Left hindlimb (tissue), 1 donor: Measurements from ENCODE around the gene NOS1.
A peak's percentile ranks its signal among the peaks of the same experiment; 100 is the strongest.

Experiments
- DNase-seq: peaks from one replicate; pipeline ENCODE4 v3.0.0-alpha.2; 2018

The NOS1 gene

GRCh38 chr12:117328556-117329100, 32.8 kb downstream of the NOS1 start:
- no peak for DNase-seq

- DNase-seq, result no peak
These were observed 39.0 kb downstream of the NOS1 start for GRCh38 chr12:117322428-117322827.

GRCh38 chr12:117321572-117321971, 39.9 kb downstream of the NOS1 start:
- DNase-seq, result no peak

- no peak for DNase-seq
These were observed 42.8 kb downstream of the NOS1 start for GRCh38 chr12:117318591-117318990.

GRCh38 chr12:117316336-117316735, 45.1 kb downstream of the NOS1 start:
- no peak for DNase-seq

- DNase-seq, result no peak
These were observed 47.5 kb downstream of the NOS1 start for GRCh38 chr12:117313926-117314325.

- DNase-seq, result no peak
These were observed 48.7 kb downstream of the NOS1 start for GRCh38 chr12:117312770-117313169.

DNA sequence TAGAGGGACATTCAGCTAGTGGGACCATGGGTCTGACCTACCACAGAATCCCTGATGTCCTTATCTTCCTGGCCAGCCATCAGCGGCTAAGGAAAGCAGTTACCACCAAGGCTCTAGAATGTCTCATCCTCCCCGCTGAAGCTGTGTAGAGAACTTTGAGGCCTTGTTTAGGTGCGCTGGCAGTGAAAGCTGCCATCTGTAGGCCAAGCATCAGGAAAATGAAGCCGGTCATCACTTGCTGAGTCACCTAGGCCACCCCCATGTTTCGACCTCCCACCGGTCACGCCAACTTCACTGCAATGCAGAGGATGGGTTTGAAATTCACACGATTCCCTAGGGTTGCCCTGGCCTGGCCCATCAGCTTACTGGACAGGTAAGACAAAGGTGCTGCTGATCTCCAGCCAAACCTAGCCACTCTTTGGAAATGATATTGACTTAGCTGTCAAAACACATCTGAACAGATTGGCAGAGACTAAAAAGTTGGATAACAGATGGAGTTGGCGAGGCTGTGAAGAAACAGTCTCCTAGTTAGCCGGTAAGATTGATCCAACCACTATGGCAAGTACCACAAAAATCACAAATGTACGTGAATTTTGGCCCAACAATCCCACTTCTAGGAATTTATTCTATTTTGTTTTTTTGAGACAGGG, 52.0 kb downstream of the NOS1 start:
- DNase-seq, result no peak

DNA sequence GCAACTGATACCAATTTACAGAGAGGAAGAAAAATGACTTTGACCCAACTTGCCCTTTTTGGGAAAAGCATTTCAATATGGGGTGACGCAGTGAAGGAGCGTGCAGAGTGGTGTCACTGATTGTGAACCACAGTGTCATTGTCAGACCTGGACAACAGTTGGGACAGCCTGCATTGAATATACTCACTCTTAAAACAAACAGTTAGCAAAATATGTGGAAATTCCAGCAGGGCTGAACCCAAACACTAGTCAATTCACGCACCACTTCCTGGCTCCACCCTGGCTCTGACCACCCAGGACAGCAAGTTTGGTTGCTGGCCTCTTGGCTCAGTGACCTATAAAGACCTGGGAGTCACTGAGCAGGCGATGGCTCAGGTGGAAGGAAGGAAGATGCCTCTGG, 61.3 kb downstream of the NOS1 start:
- no peak for DNase-seq

DNA sequence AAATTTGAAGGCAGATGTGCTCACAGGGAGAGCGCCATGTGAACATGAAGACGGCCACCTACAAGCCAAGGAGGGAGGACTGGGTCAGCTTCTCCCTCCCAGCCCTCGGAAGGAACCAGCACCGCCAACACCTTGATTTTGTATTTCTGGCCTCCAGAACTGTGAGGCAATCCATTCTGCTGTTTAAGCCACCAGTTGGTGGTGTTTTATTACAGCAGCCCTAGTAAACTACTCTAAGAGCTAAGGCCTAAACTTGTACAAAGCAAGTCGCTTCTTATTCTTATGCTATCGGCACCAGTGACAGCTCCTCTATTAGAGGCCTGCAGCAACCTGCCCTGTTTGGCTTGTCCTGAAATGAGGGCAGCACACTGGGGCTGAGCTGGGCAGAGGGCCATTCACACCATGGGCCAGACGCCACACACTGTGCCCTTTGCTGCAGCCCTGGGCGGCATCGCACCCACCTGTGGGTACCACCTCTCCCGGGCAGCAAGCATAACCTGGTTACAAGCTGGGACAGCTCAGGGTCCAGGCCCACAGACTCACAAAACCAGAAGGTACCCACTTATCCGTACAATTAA, 62.7 kb downstream of the NOS1 start:
- no peak for DNase-seq

GRCh38 chr12:117298191-117298590, 63.2 kb downstream of the NOS1 start:
- DNase-seq, result no peak

DNA sequence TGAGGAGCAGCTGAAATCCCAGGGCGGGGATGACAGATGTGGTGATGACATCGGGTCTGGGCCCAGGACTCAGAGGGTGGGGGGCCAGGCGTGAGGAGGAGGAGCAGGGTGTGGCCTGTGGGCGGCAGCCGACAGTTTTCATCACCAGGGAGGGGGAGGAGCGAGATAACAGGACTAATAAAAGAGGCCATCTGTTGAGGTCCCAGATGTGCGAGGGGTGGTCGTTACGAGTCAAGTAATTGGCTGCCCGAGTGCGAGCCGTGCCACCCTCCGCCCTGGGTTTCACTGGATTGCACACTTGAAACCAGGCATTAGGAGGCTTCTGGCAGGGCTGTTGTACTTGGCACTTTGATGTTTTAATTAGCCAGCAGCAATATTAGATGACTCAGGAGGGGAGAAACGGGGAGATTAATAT, 67.2 kb downstream of the NOS1 start:
- no peak for DNase-seq

DNA sequence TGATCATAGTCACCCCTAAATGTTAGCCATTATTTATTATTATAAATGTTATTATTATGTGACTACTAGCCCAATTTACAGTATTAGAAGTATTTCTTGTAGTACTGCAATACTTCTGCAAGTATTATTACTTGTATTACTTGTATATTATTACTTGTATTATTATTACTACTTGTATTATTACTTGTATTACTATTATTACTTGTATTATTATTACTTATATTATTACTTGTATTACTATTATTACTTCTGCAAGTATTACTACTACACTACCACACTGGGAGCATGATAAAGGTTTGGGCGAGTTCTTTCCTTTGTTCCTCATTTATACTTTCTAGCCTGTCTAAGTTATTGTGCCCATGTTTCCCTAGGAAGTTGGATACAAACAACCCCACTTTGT, 67.9 kb downstream of the NOS1 start:
- DNase-seq, result no peak

DNA sequence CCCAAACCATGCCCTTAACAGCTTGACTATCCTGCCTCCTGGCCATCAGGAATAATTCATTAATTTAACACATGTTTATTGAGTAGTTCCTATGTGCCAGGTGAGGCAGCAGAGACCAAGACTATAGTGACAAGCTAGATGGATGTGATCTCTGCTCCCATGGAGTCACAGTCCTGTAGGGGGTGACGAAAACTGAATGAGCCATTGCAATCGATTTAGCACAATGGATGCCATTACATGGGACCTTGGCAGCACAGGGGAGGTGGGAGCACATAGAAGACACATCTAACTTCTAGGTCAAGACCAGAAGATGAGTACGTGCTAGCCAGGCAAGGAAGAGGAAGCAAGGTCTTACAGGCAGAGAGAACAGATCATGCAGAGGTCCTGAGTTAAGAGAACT, 68.7 kb downstream of the NOS1 start:
- no peak for DNase-seq

DNA sequence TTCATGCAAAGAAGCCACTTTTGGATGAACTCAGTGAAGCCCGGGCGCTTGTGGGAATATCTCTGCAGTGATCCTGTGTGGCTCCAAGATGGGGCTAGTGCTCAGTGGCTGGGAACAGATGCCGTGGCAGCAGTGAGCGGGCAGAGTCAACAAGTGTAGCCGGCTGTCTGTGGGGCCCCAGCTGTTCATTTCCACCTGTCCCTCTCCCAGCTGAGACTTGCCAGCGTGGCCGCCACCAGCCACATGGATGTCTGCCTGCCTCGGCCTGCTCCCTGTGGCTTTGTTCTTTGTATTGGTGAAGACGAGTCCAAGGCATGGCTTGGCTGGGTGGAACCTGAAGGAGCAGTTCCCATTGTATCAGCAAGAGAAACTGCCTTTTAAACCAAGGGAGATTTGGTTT, 77.3 kb downstream of the NOS1 start:
- DNase-seq, result peak; percentile 48

GRCh38 chr12:117282490-117282889, 78.9 kb downstream of the NOS1 start:
- DNase-seq, result no peak

GRCh38 chr12:117280019-117280680, 81.3 kb downstream of the NOS1 start:
- DNase-seq, result no peak

- no peak for DNase-seq
These were observed 81.8 kb downstream of the NOS1 start for GRCh38 chr12:117279606-117280005.

- no peak for DNase-seq
These were observed 83.6 kb downstream of the NOS1 start for GRCh38 chr12:117277875-117278274.

- DNase-seq, result no peak
These were observed 88.3 kb downstream of the NOS1 start for GRCh38 chr12:117273091-117273490.

DNA sequence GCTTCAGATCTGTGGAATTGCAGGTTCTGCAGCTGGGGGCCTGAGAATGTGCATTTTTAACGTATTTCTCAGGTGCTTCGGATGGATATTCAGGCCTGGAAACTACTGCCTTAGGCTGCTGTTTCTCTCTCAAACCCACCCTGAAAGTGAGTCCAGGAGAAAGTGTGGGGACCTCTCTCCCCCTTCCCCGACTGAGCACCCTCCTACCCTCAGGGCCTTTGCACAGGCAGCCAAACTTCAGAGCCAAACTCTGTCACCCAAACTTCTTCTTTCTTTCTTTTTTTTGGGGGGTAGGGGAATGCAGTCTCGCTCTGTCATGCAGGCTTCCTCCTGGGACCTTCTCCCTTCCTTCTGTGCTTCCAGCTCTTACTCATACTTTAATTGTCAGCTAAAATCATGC, 88.7 kb downstream of the NOS1 start:
- DNase-seq, result no peak

GRCh38 chr12:117262749-117263148, 98.7 kb downstream of the NOS1 start:
- no peak for DNase-seq

DNA sequence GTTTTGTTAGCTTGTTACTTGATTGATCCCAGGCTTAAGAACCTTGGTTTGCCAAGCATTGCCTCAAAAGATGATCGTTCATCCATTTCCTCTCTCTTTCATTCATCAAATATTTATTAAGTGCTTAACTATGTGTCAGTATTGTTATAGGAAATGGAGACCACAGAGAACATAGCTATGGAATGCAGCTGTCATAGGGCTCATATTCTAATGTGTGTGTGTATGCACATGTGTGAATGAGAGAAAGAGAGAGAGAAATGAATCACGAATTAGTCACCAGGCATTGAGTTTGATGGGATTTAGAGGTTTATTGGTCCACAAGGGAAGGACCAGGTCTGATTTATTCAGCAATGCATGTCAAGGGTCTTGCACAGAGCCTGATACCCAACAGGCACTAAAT, 100.2 kb downstream of the NOS1 start:
- no peak for DNase-seq

DNA sequence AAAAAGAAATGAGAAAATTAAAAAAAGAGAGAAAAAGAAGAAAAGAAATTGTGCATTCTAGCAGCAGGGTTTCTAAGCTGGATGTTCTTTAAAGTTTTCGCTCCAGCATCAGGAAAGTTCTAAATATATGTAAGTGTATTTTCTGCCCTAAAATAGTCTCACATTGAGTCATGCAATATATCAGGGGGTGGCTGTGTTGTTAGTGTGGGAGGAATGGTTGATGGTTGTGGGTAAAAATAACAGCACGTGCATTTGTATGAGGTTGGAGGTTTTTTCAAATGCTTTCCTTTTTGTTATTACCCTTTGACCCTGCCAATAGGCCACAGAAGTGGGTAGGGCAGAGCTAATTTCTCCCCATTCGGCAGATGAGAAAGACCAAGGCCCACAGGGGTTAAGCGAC, 106.0 kb downstream of the NOS1 start:
- no peak for DNase-seq
